HEK293 (cell line): ENCODE measurements around the gene RAB36.

Experiments used
- CTCF ChIA-PET: fragments of 350-600 bp; formaldehyde crosslinking; extraction: SDS; loops from one replicate; lab custom pipeline; 2021; ENCODE audit warnings: antibody characterized with exemption; lab: Yijun Ruan, JAX
- POLR2A ChIA-PET: fragments of 300-600 bp; formaldehyde crosslinking; extraction: SDS; loops from one replicate; lab custom pipeline; 2020; ENCODE audit warnings: antibody characterized with exemption, inconsistent platforms; lab: Yijun Ruan, JAX
- H3K27ac ChIP-seq: fragments of 200-500 bp; sonication (Bioruptor generic); 2 replicates; pipeline ENCODE4 v1.5.1; 2014; ENCODE audit warnings: low read depth, low read length, control low read depth, inconsistent platforms; ENCODE audit errors: extremely low read depth
- H3K36me3 ChIP-seq, 2 experiments: fragments of 200-500 bp in 1 of 2; sonication (Bioruptor generic) in 1 of 2; 1 replicate in 1 of 2; 2 replicates in 1 of 2; pipeline ENCODE4 v1.5.1; 2014 to 2017; ENCODE audit warnings: inconsistent platforms in 2 of 2, low read length in 2 of 2; ENCODE audit not compliant: control insufficient read depth in 2 of 2, insufficient read depth in 1 of 2
- H3K4me1 ChIP-seq: fragments of 200-500 bp; sonication (Bioruptor generic); 2 replicates; pipeline ENCODE4 v1.5.1; 2014; ENCODE audit warnings: mild to moderate bottlenecking, low read length, inconsistent platforms; ENCODE audit not compliant: control insufficient read depth, insufficient read depth
- H3K4me3 ChIP-seq: 2 replicates; pipeline ENCODE4 v1.5.1; 2011; ENCODE audit warnings: low read depth, mild to moderate bottlenecking, control low read depth, low read length, moderate library complexity
- H3K9me3 ChIP-seq: fragments of 200-500 bp; sonication (Bioruptor generic); 2 replicates; pipeline ENCODE4 v1.5.1; 2014; ENCODE audit warnings: low read depth, low read length, inconsistent platforms; ENCODE audit not compliant: control insufficient read depth, insufficient read depth
- BCL11B ChIP-seq: fragments of 450-650 bp; formaldehyde crosslinking; IDR thresholded peaks from 2 replicates; pipeline ENCODE4 v1.5.1; 2016; ENCODE audit warnings: low read depth, missing biosample characterization, missing genetic modification characterization
- KLF9 ChIP-seq: fragments of 450-650 bp; formaldehyde crosslinking; IDR thresholded peaks from 2 replicates; pipeline ENCODE4 v1.5.1; 2016; ENCODE audit warnings: missing biosample characterization, missing genetic modification characterization, low read depth
- MEIS1 ChIP-seq: sonication (generic); formaldehyde crosslinking; IDR thresholded peaks from 2 replicates; pipeline ENCODE4 v1.8.1; 2022; ENCODE audit warnings: missing genetic modification reagents, mild to moderate bottlenecking, borderline replicate concordance
- PATZ1 ChIP-seq: fragments of 450-650 bp; formaldehyde crosslinking; IDR thresholded peaks from 2 replicates; pipeline ENCODE4 v1.5.1; 2016; ENCODE audit warnings: missing biosample characterization, missing genetic modification characterization
- PRDM10 ChIP-seq: fragments of 450-650 bp; formaldehyde crosslinking; IDR thresholded peaks from 2 replicates; pipeline ENCODE4 v1.5.1; 2016; ENCODE audit warnings: missing biosample characterization, missing genetic modification characterization
- SCRT2 ChIP-seq: fragments of 450-650 bp; formaldehyde crosslinking; IDR thresholded peaks from 2 replicates; pipeline ENCODE4 v1.5.1; 2016; ENCODE audit warnings: missing biosample characterization, missing genetic modification characterization
- TRIM28 ChIP-seq: IDR thresholded peaks from 2 replicates; pipeline ENCODE4 v1.6.1; 2011; ENCODE audit warnings: low read length, control low read depth, borderline replicate concordance
- ZIC2 ChIP-seq: fragments of 450-650 bp; formaldehyde crosslinking; IDR thresholded peaks from 2 replicates; pipeline ENCODE4 v1.5.1; 2016; ENCODE audit warnings: missing biosample characterization, missing genetic modification characterization
- ZNF114 ChIP-seq: fragments of 450-650 bp; formaldehyde crosslinking; IDR thresholded peaks from 2 replicates; pipeline ENCODE4 v1.5.0; 2017; ENCODE audit warnings: missing biosample characterization, missing genetic modification characterization
- ZNF140 ChIP-seq: fragments of 450-650 bp; formaldehyde crosslinking; IDR thresholded peaks from 2 replicates; pipeline ENCODE4 v1.5.1; 2016; ENCODE audit warnings: missing biosample characterization, missing genetic modification characterization
- ZNF169 ChIP-seq: fragments of 450-650 bp; formaldehyde crosslinking; IDR thresholded peaks from 2 replicates; pipeline ENCODE4 v1.5.1; 2016; ENCODE audit warnings: missing biosample characterization, missing genetic modification characterization
- ZNF18 ChIP-seq: fragments of 450-650 bp; formaldehyde crosslinking; IDR thresholded peaks from 2 replicates; pipeline ENCODE4 v1.5.1; 2016; ENCODE audit warnings: missing biosample characterization, missing genetic modification characterization
- ZNF426 ChIP-seq: fragments of 450-650 bp; formaldehyde crosslinking; IDR thresholded peaks from 2 replicates; pipeline ENCODE4 v1.5.1; 2017; ENCODE audit warnings: missing biosample characterization, missing genetic modification characterization, mild to moderate bottlenecking, inconsistent platforms, moderate library complexity
- ZNF433 ChIP-seq: fragments of 450-650 bp; formaldehyde crosslinking; IDR thresholded peaks from 2 replicates; pipeline ENCODE4 v1.5.1; 2016; ENCODE audit warnings: missing biosample characterization, missing genetic modification characterization, low read depth
- ZNF544 ChIP-seq: fragments of 450-650 bp; formaldehyde crosslinking; IDR thresholded peaks from 2 replicates; pipeline ENCODE4 v1.5.0; 2017; ENCODE audit warnings: missing biosample characterization, missing genetic modification characterization
- ZNF548 ChIP-seq: fragments of 450-650 bp; formaldehyde crosslinking; IDR thresholded peaks from 2 replicates; pipeline ENCODE4 v1.5.1; 2016; ENCODE audit warnings: missing biosample characterization, missing genetic modification characterization
- ZNF600 ChIP-seq: fragments of 450-650 bp; formaldehyde crosslinking; IDR thresholded peaks from 2 replicates; pipeline ENCODE4 v1.5.1; 2016; ENCODE audit warnings: missing biosample characterization, missing genetic modification characterization
- ZNF776 ChIP-seq: fragments of 450-650 bp; formaldehyde crosslinking; IDR thresholded peaks from 2 replicates; pipeline ENCODE4 v1.5.0; 2017; ENCODE audit warnings: missing biosample characterization, missing genetic modification characterization, borderline replicate concordance
- ZNF830 ChIP-seq: fragments of 450-650 bp; IDR thresholded peaks from 2 replicates; pipeline ENCODE4 v1.5.0; 2018; ENCODE audit warnings: missing biosample characterization, missing genetic modification characterization, low read depth, mild to moderate bottlenecking, moderate library complexity
- ZNF843 ChIP-seq: fragments of 450-650 bp; formaldehyde crosslinking; IDR thresholded peaks from 2 replicates; pipeline ENCODE4 v1.5.1; 2016; ENCODE audit warnings: missing biosample characterization, missing genetic modification characterization

The RAB36 gene

GRCh38 chr22:23155831-23156230 lies 10.6 kb downstream of the RAB36 start:
- TF ChIP-seq ZNF600 (tag by site-specific recombination) (no peak), ZIC2 (peak; percentile 95)
- Histone ChIP-seq H3K4me1 (no peaks in the 10 kb centered on the region), H3K4me3 (no peak overlapping the region), H3K27ac (no peak overlapping the region), H3K36me3 (peaks cover 0 to 47% of the 10 kb centered on the region in 2 experiments; a peak in 1 of 3 replicates), H3K9me3 (no peaks in the 10 kb centered on the region)
- CTCF ChIA-PET: interaction anchor here (0.8 to 2.3 kb wide), 6 partner anchors 9 to 140 kb away, joined by 4 to 15 read pairs (median 6); no protein-coding TSS in a partner anchor
- POLR2A ChIA-PET: interaction anchor here (0.6 to 1.0 kb wide), 2 partner anchors 10 to 17 kb away, joined by 4 to 5 read pairs; partner anchors contain the start of gene RAB36

GRCh38 chr22:23156286-23156685 lies 11.0 kb downstream of the RAB36 start:
- Histone ChIP-seq H3K9me3 (no peaks in the 10 kb centered on the region), H3K4me3 (no peak overlapping the region), H3K36me3 (peaks cover 0 to 43% of the 10 kb centered on the region in 2 experiments; a peak in 1 of 3 replicates), H3K4me1 (no peaks in the 10 kb centered on the region), H3K27ac (no peak overlapping the region)
- ChIA-PET POLR2A (interaction anchor here (0.6 to 1.0 kb wide), 2 partner anchors 11 to 17 kb away, joined by 4 to 5 read pairs; partner anchors contain the start of gene RAB36), CTCF (interaction anchor here (0.8 to 2.3 kb wide), 10 partner anchors 9 to 230 kb away, joined by 3 to 15 read pairs (median 4); no protein-coding TSS in a partner anchor)
- no peak for TF ChIP-seq ZNF544 (tag by site-specific recombination)
- TF ChIP-seq ZNF18 (tag by site-specific recombination): no peak
- no peak for TF ChIP-seq ZNF169 (tag by site-specific recombination)
- TF ChIP-seq MEIS1 (CRISPR knock-in tag): no peak
- TF ChIP-seq ZNF843 (tag by site-specific recombination): no peak
- no peak for TF ChIP-seq ZNF776 (tag by site-specific recombination)
- TF ChIP-seq ZNF830 (tag by site-specific recombination): no peak
- no peak for TF ChIP-seq PATZ1
- no peak for TF ChIP-seq ZNF433 (tag by site-specific recombination)
- TF ChIP-seq BCL11B (tag by site-specific recombination): no peak
- TF ChIP-seq TRIM28: no peak

GRCh38 chr22:23157560-23158515 lies 12.6 kb downstream of the RAB36 start:
- H3K36me3 ChIP-seq: peaks cover 0 to 27% of the 10 kb centered on the region in 2 experiments; a peak in 1 of 3 replicates
- TF ChIP-seq ZNF548 (tag by site-specific recombination) (no peak), SCRT2 (tag by site-specific recombination) (0 out of 2 replicates have a peak, but pooled peaks have one; percentile 14), ZNF114 (no peak), KLF9 (tag by site-specific recombination) (no peak), ZNF140 (tag by site-specific recombination) (no peak), PRDM10 (tag by site-specific recombination) (no peak), ZNF426 (tag by site-specific recombination) (no peak)
- ChIA-PET POLR2A (interaction anchor here (0.6 kb wide), 1 partner anchor 118 kb away, joined by 4 read pairs; no protein-coding TSS in a partner anchor), CTCF (interaction anchor here (0.5 to 2.3 kb wide), 9 partner anchors 9 to 534 kb away, joined by 3 to 15 read pairs (median 4); partner anchors contain the start of gene RAB36)
- H3K27ac ChIP-seq: no peak overlapping the region
- no peak overlapping the region for H3K4me3 ChIP-seq
- H3K9me3 ChIP-seq: no peaks in the 10 kb centered on the region
- no peaks in the 10 kb centered on the region for H3K4me1 ChIP-seq
